HG03439 (cell line): Measurements from ENCODE around the gene GATA6.
"Not testable (repeated sequence)": the region's sequence is repeated elsewhere in the genome, so short reads cannot be mapped to it uniquely, and the experiment has no call there.

Experiments
- ATAC-seq: cut with Tn5 transposase; IDR thresholded peaks from one replicate; pipeline ENCODE4 v1.9.1; 2021; ENCODE audit warnings: mild to moderate bottlenecking, moderate library complexity; ENCODE audit not compliant: unreplicated experiment

GATA6 gene

DNA sequence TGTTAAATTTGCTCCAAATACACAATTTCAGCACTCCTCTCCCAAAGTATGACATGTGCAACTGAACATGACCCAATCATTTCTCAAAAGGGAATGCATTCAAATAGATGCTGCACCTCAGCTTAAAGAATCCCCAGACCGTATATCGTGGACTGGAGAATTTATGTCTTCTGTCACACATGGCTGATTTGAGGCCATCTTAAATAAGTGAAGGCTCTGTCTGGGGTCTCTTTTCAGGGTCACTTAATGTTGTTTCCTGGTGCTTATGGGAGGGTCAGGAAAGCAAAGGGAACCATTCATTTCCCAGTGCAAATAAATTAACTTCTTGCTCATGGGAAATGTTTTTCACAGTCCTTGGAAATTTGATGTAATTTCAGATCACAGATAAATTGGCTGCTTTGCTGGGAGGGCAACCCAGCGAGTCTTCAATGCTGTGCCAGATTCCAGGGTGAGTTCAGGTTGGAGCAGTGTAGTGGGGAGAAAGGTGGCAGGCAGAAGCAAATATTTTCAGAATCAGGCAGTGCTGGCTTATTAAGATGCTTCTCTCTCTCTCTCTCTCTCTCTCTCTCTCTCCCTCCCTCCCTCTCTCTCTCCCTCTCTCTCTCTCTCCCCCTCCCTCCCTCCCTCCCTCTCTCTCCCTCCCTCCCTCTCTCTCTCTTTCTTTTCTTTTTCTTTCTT lies 34.3 kb downstream of the GATA6 start:
- no peak for ATAC-seq

DNA sequence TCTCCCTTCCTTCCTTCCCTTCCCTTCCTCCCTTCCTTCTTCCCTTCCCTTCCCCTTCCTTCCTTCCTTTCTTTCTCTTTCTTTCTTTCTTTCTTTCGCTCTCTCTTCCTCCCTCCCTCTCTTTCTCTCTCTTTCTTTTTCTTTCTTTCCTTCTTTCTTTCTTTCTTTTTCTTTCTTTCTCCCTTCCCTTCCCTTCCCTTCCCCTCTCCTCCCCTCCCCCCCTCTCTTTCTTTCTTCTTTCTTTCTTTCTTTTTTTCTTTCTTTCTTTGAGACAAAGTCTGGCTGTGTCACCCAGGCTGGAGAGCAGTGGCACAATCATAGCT lies 34.8 kb downstream of the GATA6 start:
- no peak for ATAC-seq

GRCh38 chr18:22204996-22205395 lies 35.6 kb downstream of the GATA6 start:
- no peak for ATAC-seq

- ATAC-seq, result no peak
These were observed 37.8 kb downstream of the GATA6 start for GRCh38 chr18:22207021-22207758.

DNA sequence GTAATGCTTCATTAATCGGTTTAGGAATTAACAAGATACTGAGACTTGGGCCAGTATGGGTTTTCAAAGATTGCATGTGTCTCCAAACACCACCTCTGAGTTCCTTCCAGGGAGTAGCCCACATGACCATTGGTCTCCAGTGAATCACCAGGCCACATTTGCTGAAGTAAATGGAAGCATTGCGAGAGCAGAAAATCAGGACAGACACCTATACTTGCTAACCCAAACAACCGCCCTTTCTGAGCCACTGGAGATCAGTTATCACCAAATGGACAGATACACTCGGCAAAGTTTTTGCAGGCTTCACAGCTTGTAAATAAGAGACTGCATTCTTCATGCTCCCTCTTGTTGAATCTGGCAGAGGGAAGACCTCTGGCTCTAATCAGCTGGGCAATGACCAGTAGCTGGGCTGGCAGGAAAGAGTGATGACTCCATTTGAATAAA lies 40.9 kb downstream of the GATA6 start:
- ATAC-seq, result no peak

DNA sequence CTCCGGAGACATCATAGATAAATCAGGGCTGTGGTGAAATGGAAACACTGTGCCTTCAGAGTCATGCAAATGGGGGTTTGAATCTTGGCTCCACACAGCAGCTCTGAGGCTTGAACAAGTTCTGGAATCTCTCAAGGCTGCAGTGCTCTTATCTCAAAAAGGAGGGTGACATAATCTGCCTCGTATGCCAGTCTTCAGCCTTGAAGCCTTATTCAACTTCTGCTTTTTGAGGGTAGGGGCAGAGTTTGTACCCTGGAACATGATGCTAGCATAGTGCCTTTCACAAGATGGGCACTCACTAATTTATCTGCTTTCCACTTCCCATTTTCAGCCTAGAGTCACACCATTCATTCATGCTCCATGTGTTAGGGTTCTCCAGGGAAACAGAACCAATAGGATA lies 42.3 kb downstream of the GATA6 start:
- ATAC-seq, result no peak

GRCh38 chr18:22213333-22213973 lies 44.1 kb downstream of the GATA6 start:
- no peak for ATAC-seq

- no peak for ATAC-seq
These were observed 45.5 kb downstream of the GATA6 start for GRCh38 chr18:22214731-22215528.

DNA sequence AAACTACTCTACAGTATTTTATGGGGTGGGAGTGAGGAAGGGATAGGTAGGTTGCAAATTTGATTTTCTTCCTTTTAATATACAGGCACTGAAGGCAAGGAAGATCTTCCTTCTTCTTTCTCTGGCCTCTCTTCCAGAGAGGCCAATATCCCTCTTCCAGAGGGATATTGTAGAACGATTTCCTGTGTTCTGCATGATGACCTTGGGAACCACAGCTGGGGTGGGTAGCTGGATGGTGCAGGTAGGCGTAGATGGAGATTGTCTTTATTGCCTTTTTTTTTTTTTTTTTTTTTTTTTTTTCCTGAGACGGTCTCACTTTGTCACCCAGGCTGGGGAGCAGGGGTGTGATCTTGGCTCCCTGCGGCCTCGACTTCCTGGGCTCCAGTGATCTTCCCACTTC lies 49.4 kb downstream of the GATA6 start:
- ATAC-seq, result no peak

DNA sequence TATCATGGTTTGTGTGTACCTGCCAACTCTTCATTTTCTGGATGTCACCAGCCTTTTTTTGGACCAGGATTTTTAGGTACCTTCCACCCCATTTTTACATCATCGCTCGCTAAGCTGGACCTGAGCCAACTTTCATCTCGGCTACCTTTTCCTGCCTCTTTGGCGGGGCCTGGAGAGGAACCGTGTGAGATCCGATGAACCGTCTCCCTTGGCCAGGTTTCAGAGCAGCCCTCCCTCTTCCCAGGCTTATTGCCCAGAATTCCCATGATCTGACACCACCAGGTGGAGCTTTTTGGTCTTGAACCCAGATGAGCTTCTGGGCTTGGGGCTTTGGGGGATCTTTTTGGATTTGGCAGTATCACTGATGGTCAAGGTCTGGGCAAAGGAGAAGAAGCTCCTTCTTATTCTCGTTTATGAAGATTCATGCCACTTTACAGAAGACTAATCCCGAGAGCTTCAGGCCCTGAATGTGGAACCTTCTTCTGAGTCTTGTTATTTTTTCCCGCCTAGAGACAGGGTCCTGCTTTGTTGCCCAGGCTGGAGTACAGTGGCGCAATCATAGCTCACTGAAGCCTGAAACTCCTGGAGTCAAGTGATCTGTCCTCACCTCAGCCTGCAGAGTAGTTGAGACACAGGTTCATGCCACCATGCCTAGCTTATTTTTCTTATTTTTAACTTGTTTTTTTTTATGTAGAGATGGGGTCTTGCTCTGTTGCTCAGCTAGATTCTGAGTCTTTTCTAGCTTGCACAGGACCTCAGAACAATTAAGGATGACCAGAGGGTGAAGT lies 50.4 kb downstream of the GATA6 start:
- ATAC-seq, result no peak

GRCh38 chr18:22220585-22220984 lies 51.2 kb downstream of the GATA6 start:
- not testable (repeated sequence) for ATAC-seq

DNA sequence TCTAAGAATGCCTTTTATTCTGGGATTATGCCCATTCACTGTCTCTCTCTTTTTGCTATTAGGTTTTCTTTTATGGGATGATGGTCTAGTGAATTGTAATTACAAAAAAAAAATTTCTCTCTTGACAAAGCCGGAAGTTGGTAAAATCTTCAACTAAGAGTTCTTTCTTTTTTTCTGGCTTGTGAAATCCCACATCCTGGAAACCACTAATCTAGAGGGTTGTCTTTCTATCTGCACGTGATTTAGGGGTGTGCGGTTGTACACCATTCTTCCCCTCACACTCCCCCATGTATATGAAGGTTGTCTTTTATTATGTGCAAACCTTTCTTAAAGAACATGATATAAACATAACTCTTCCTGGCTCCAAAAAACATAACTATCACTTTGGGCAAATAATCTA lies 52.0 kb downstream of the GATA6 start:
- no peak for ATAC-seq

DNA sequence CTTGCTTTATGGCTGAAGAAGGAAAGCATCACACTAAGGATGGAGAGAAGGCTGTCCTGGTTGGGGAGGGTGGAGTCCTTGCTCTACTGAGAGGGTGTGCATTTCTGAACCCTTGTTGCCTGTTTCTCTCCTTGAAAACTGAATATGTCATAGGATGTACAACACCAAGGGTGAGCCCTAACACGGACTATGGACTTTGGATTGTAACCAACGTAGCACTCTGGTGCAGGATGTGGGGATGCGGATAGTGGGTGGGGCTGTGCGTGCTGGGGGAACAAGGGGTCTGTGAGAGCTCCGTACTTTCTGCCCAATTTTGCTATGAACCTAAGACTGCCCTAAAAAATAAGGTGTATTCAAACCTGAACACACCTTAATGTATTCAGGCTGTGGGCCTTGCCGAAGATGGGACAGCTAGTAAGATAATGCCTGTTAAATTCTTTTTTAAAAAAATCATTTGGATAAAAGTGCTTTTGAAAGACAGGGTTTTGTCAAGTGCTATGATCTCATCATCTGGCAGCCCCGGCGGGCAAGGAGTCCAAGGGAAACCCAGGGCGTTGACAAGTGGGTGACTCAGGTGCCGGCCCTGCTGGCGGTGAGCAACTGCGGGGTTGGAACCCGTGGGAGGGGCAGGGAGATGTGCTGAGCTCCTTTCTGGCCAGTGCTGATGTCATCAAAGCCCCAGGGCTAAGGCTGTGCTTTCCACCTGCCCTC lies 54.0 kb downstream of the GATA6 start:
- no peak for ATAC-seq

GRCh38 chr18:22223965-22224322 lies 54.6 kb downstream of the GATA6 start:
- ATAC-seq, result no peak

- no peak for ATAC-seq
These were observed 55.0 kb downstream of the GATA6 start for GRCh38 chr18:22224339-22224738.

GRCh38 chr18:22226801-22227200 lies 57.4 kb downstream of the GATA6 start:
- ATAC-seq, result no peak

- ATAC-seq, result no peak
These were observed 59.6 kb downstream of the GATA6 start for GRCh38 chr18:22228976-22229375.

- ATAC-seq, result no peak
These were observed 60.2 kb downstream of the GATA6 start for GRCh38 chr18:22229456-22230124.

DNA sequence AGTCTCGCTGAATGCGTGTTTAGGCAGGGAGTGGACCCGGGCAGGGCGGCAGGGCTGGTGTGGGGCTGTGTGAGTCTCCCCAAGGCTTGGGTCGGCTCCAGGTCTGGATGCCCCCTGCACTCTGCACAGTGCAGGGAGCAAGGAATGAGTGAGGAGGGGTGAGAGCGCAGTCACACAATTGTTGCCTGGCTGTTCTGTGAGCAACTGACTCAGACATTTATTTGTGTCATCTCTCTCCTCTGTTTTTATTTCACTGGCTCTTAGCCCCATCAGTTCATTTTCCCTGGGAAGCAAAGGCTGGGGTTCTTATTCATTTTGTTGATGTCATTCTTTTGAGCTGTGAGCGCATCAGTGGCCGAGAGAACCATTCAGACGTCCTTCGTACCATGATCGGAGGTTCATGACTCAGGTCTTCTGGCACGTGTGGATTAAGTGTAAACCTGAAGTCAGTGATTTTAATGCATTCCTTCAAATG lies 61.1 kb downstream of the GATA6 start:
- ATAC-seq, result no peak
